Left kidney (tissue), 2 donors: ENCODE results near the gene ISYNA1. TPM values are rescaled to one million over a fixed set of nuclear protein-coding genes. Genes with fewer than 3 reads are reported as not detected.

ENCODE experiments used
- DNase-seq: peaks from one replicate; pipeline ENCODE4 v3.0.0-alpha.2; 2013
- polyA plus RNA-seq: library from polyadenylated mRNA; unstranded; fragments of 120-200 nt; gene quantifications from one replicate; pipeline ENCODE4 v1.2.1, GENCODE V29; 2013; ENCODE audit not compliant: insufficient read length

Gene ISYNA1
- polyA plus RNA-seq, 1 donor: 101 TPM

- DNase-seq: no peak
These were observed 7.5 kb upstream of the ISYNA1 start for GRCh38 chr19:18445262-18445948.

GRCh38 chr19:18444513-18444912 lies 6.6 kb upstream of the ISYNA1 start:
- DNase-seq: no peak

GRCh38 chr19:18443831-18444230 lies 5.9 kb upstream of the ISYNA1 start:
- no peak for DNase-seq

GRCh38 chr19:18443406-18443805 lies 5.5 kb upstream of the ISYNA1 start:
- DNase-seq: no peak

GRCh38 chr19:18442941-18443340 lies 5.0 kb upstream of the ISYNA1 start:
- no peak for DNase-seq

GRCh38 chr19:18441804-18442788 lies 4.2 kb upstream of the ISYNA1 start:
- no peak for DNase-seq

GRCh38 chr19:18440936-18441803 lies 3.2 kb upstream of the ISYNA1 start:
- no peak for DNase-seq

- no peak for DNase-seq
These were observed 2.5 kb upstream of the ISYNA1 start for GRCh38 chr19:18440415-18440877.

GRCh38 chr19:18439910-18440237 lies 1.9 kb upstream of the ISYNA1 start:
- DNase-seq: no peak

- DNase-seq: no peak
These were observed 1.3 kb upstream of the ISYNA1 start for GRCh38 chr19:18439025-18439909.

GRCh38 chr19:18438331-18439024 lies 545 bp upstream of the ISYNA1 start:
- DNase-seq: no peak

- DNase-seq: peak; percentile 87
These were observed 1.1 kb downstream of the ISYNA1 start for GRCh38 chr19:18436671-18437490.

- DNase-seq: no peak
These were observed 1.9 kb downstream of the ISYNA1 start for GRCh38 chr19:18435842-18436670.

- no peak for DNase-seq
These were observed 2.6 kb downstream of the ISYNA1 start for GRCh38 chr19:18435178-18435841.

- no peak for DNase-seq
These were observed 3.3 kb downstream of the ISYNA1 start for GRCh38 chr19:18434411-18435175.

- no peak for DNase-seq
These were observed 4.1 kb downstream of the ISYNA1 start for GRCh38 chr19:18433735-18434398.
